GM21367 (cell line): ENCODE data around the gene SEZ6L.
"Not testable (repeated sequence)": the region's sequence is repeated elsewhere in the genome, so short reads cannot be mapped to it uniquely, and the experiment has no call there.

ENCODE experiments used
- ATAC-seq: cut with Tn5 transposase; IDR thresholded peaks from one replicate; pipeline ENCODE4 v1.9.1; 2021; ENCODE audit not compliant: unreplicated experiment

Gene SEZ6L

DNA sequence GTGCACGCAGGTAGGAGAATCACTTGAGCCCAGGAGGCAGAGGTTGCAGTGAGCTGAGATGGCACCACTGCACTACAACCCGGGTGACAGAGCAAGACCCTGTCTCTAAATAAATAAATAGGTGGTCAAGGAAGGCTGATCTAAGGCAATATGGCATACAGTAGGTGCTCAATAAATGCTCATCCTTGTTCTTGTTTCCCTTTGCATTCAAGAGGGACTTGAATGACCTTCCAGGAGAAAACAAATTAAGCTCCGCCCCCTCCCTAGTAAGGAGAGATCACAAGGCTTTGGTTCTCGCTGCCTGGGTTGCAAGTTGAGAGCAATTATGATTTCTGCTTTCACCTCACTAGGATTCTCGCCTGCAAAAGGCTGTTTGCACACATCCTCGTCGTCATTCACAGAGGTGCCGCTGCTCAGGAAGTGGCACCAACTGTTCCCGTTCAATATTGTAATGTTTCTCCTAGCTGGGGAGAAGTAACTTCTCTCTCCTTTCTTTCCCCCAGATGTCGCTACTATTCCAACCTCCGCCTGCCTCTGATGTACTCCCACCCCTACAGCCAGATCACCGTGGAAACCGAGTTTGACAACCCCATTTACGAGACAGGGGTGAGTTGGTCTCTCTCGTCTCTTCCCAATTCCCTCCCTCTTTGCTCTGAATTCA is 208.0 kb downstream of the SEZ6L start:
- ATAC-seq: no peak

DNA sequence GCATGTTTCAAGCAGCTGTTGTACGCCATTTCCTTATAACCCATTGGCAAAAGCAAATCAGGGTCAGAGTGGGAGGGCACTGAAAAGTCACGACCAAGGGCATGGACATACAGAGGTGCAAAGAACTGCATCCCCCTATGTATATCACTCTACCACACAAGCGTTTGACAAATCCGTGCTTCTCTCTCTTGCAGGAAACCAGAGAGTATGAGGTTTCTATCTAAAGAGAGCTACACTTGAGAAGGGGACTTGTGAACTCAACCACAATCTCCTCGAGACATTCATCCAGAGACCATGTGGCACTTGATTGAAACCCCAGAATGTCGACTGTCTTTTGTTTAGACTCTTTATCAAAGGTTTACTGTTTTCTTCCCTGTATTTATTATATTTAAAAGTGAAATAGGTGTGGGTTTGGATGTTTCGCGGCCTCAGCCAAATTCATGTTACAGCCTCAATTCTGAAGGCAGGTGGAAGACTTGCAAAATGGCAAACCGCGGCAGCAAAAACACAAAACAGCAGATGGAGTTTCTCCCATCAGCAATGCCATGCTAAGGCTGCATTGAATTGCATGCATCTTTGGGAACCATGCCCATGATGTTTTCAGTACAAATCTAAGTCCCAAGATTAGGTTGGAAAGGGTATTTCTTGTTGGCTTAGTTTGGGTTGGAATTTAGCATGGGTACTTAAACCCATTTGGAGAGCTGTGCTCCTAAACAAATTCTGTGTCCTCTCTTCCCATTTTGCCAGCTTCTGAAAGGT is 211.0 kb downstream of the SEZ6L start:
- no peak for ATAC-seq

DNA sequence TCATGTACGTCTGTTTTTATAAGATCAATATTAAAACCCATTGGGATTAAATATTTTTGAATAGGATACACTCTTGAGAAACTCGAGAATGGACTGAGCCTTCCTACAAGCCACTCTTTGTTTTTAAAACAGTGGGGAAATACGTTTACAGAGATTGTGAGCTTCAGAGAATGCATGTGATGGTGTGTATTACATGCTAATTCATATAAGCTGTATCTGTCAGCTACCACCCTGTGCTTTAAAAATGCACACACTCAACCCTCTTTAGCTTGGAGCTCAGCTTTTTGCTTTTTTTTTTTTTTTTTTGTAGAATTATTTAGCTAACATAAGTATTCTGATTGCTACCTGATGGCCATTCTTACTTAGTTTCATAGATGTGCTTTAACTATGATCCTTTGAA is 213.5 kb downstream of the SEZ6L start:
- no peak for ATAC-seq

DNA sequence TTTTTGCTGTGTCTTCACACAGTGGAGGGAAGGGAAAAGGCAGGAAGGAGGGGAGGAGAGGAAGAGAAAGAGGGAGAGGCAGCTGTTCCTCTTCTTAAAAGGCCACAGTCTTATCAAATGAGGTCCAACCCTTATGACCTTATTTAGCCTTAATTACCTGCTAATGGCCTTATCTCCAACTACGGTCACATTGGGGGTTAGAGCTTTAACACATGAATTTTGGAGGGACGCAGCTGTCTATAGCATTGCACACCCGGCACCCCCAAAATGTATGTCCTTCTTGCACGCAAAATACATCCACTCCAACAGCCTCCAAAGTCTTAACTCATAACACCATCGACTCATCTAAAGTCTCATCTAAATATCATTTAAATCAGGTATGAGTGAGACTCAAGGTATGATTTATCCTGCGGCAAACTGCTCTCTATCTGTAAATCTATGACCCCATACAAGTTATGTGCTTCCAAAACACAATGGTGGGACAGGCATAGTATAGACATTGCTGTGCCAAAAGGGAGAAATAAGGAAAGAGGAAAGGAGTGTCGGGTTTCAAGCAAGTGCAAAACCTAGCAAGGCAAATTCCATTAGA is 214.8 kb downstream of the SEZ6L start:
- ATAC-seq: no peak

DNA sequence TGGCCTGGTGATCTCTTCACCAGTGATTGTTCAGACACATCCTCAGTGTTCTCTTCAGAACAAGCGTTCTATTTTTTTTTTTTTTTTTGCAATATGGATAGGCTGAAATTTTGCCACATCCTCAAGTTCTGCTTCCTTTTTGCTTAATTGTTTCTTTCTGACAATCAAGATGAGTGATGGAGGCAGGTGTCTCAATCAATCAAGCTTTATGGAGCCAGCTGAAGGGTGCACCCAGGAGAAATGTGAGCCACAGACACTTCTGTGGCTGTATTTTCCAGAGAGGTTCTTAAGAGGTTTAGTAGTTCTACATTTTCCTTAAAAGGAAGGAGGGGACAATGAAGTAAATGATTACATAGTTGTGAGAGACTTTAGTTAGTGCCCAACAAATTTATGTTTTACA is 215.9 kb downstream of the SEZ6L start:
- ATAC-seq: no peak

DNA sequence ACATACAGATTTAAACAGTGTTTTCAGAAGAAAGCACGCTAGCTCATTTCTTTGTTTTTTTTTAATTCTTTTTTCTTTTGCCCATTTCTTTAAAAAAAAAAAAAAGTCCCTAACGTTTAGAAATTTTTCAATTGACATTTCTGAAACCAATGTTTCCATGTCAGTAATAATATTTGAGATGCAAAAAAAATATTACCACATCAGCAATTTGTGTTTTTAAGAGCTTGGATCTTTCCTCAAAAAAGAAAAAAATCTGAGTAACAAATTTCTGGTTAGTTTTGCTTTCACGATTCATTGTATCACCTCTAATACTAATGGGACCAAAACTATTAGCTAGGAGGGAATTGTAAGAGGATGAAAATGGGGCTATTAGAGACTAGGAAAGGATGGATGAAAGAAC is 219.9 kb downstream of the SEZ6L start:
- no peak for ATAC-seq

DNA sequence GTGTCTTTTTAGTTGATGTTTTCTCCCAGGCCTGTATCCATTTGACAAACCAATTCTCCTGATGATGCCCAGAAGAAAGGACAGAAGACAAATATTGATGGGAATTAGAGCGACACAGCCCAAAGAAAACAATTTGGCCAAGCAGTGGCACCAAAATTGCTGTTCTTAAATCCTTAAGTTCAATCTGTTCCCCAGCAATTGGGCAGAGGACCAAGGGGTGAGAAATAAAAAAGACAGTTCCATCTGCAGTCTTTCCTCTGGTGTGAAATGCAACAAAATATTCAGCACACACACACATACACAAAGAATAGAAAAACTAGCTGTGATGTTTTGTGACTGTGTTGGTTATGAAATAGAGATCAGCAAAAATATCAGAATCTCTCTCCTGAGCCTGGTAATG is 221.8 kb downstream of the SEZ6L start:
- no peak for ATAC-seq

DNA sequence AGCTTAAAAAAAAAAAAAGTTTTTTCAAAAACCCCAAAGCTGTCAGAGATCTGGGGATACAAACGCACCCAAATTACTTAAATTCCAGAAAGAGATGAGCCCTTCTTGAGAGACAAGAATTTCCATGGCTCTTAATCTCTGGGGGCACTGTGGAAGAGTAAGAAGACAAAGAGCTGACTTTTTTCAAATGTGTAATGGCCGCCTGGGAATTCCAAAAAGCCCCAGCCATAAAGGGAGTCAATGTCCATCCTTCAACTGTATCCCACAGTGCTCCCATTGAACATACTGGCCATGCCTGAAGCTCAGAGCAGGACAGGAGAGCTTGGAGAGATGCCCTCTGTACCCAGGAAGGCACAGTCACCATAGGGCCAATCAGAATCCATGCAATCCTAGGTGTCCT is 222.4 kb downstream of the SEZ6L start:
- ATAC-seq: no peak

DNA sequence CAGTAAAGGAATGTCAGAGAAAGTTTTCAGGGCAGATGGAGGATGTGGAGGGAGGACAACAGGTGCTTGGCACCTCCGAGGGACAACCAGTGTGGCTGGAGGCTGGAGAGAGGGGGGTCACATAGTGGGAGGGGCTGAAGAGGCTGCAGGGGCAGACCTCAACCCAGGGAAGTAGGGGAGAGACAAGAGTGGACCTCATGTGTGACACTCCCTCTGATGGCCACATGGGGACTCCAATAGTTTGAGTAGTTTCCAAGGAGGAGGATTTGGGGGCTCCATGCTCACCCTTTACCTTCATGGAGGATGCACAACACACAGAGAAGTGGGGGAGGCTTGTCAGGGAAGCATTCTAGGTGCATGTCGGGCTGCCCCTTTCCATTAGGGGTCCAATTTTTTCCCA is 224.7 kb downstream of the SEZ6L start:
- no peak for ATAC-seq

DNA sequence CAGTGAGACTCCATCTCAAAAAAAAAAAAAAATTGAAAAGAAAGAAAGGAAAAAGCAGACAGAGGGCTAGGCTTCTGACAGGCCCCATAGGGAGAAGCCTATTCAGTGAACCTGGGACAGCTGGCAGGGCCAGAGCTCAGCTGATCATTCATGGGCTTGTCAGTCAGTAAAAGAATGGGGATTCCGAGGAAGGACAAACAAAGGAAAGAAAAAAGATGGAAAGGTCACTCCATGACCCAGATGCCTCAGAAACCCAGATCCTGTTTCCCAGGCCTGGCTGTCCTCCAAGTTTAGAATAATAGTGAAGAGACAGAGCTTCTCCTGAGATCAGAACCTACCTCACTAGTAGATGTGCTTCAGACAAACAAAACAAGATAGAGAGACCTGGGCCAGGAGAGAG is 225.5 kb downstream of the SEZ6L start:
- no peak for ATAC-seq

DNA sequence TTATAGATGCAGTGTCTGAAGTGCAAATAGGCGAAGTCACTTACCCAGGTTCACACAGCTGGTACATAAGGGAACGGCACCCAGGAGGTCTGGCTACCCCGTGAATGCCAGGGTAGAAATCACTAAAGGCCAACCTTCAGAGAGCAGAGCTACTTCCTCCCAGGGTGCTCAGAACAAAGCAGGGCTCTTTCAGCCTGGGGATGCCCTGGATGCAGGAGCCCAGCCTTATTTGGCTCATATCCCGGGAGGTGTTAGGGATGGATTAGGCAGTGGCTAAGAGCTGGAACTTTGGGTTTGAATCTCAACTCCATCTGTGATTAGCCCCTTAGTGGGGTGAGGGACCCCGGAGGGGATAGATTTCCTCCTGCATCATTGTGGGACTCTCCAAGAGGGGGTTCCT is 226.7 kb downstream of the SEZ6L start:
- ATAC-seq: no peak

DNA sequence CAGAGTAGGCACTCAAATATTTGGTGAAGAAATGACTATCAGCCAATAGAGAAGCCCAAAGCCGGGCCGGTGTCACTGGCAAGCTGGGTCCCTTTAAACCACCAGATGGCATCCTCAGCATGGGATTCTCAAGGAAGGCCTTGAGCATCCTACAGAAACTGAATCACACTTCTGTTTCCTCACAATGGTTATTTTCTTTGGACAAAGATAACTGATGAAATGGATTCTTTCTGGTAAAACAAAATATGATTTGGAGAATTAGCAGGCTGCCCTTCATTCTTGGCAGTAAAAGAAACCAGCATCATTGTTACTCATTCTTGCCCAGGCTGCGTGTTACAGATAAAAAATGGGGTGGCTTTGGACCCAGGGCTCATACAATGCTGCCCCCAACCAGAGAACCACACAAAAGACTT is 229.5 kb downstream of the SEZ6L start:
- ATAC-seq: no peak

DNA sequence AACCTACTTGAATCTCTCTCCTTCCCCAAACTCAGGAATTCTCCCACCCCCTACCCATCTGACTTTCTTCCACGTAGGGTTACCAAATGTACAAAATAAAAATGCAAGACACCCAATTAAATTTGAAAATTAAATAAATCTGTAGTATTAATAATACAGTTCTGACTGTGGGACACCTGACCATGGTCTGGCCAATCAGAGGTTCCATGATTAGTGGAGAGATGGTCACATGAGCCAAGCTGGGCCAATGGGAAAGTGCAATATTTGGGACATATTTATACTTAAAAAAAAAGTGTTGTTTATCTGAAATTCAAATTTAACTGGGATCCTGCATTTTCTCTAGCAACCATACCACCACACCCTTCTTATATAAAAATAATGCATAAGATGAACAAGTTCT is 230.0 kb downstream of the SEZ6L start:
- ATAC-seq: no peak

DNA sequence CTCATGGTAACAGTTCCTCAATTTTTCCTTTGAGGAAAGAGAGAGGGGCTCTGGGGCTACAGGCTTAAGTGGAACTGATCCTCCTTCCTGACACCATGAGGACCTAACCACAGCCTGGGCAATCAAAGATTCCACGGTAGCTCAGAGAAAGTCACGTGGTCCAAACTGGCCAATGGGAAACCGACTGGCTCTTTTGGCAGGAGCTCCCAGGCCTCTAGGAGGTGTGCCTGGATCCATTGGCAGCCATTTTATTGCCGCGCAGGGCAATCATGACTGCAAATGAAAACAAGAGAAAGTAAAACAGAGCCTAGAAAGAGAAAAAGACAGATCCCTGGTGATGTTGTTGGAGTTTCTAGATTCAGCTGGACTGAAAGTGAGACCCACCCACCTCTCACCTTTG is 232.5 kb downstream of the SEZ6L start:
- no peak for ATAC-seq

DNA sequence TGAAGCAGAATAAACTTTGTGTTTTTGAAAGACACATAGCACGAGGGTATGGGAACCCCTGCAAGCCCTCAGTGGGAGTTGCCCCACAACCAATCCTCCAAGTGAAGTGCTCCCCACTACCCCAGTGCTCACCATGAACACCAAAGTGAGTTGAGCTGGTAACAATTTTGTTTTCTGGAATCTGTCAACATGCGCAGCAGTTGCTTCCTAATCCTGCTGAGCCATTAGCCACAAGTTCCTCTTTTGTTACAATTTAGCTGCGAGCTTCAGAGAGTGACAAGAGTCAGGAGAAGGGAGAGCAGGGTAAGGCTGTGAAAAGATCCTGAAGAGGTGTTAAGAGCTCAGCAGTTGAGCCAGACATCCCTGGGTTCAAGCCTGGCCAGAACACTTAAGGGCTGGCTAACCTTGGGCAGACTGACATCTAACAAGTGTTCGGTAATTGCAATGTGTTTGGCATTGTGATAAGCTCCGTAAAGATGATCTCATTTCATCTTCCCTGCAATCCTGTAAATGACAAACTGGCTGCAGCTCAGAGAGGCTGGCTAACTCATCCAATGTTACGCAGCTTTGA is 235.7 kb downstream of the SEZ6L start:
- ATAC-seq: no peak

DNA sequence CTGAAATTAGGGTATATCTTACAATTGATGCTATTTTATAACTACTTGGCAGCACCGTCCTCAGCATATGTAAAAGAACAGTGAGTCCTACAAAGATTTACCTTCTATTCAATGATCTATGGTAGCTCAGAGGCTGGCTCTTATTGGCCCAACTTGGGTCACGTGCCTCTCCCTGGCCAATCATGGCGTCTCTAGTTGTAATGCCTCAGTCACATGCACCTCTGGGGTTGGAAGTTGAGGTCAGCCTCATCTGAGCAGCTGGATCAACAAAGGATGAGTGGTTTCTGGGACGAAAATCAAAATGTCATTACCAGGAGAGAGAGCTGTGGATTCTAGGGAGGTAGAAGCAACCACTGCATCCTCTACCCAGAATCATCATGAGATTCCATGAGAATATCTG is 236.9 kb downstream of the SEZ6L start:
- no peak for ATAC-seq

DNA sequence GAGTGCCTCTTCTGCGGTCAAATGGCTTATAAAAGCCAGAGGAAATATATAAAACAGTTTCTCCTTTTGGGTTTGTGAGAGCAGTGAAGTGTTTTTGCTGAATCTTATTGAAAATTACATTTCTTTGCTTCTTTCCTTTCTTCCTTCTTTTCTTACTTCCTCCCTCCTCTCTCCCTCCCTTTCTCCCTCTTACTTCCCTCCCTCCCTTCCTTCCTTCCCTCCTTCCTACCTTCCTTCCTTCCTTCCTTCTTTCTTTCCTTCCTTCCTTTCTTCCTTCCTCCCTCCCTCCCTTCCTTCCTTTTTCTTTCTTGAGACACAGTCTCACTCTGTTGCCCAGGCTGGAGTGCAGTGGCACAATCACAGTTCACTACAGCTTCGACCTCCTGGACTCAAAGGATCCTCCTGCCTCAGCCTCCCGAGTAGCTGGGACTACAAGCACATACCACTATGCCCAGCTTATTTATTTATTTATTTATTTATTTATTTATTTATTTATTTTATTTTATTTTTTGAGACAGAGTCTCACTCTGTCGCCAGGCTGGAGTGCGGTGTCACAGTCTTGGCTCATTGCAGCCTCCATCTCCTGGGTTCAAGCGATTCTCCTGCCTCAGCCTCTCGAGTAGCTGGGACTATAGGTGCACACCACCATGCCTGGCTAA is 239.4 kb downstream of the SEZ6L start:
- ATAC-seq: not testable (repeated sequence)

DNA sequence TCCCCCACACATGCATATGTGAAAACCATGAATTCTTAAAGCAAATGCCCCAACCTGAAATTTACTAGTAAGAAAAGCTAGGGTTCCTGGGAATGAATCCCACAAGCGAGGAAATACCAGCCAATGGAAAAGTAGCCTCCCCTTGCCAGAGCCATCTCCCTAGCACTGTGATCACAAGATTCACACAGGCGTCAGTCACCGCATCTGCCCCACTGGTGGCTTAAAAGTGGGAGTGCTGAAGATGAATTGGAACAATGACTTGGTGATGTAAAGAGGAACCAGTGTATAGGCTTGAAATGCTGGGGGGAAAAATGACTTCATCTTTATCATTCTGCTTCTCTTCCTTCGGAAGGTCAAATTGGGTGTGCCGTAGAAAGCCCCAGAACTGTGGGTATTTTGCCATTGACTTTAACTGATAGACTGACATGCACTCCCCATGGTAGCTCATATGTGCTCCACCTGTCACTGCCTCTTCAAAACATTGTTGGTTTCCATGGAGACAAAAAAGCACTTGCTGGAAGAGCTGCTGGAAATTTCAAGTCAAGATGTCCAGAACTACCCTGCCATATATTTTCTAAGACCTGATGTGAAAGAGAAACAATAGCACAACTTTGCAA is 240.6 kb downstream of the SEZ6L start:
- no peak for ATAC-seq

DNA sequence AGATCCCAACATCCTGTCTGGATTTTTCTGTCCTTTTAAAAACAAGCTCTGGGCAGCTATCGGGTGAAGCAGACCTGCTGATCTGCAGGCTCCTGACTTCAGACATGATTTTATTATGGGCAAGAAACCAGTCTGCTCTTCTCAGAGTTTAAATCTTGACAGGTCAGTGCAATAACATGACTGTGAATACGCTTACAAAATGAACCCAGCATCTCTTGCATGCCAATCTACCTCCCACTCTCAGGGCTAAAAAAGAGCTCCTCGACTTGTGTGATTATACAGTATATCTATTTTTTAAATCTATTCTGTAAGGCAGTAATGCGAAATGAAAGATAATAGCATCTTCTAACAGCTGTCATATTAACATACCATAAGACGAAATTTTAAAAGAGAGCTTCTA is 241.1 kb downstream of the SEZ6L start:
- no peak for ATAC-seq

DNA sequence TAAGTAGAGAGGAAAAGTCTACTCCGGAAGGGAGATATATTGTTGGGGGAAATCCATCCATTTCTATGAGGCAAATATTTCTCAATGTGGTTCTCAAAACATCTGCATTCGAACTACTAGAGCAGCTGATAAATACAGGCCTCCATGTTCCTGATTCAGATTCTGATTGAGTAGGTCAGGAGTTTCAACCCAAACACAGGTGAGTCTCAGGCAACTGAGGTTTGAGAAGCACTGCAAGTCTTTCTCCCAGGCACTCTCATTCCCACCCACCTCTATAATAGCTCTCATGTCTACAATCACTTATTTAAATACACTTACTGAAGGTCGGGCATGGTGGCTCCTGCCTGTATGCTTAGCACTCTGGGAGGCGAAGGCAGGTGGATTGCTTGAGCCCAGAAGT is 245.1 kb downstream of the SEZ6L start:
- no peak for ATAC-seq

DNA sequence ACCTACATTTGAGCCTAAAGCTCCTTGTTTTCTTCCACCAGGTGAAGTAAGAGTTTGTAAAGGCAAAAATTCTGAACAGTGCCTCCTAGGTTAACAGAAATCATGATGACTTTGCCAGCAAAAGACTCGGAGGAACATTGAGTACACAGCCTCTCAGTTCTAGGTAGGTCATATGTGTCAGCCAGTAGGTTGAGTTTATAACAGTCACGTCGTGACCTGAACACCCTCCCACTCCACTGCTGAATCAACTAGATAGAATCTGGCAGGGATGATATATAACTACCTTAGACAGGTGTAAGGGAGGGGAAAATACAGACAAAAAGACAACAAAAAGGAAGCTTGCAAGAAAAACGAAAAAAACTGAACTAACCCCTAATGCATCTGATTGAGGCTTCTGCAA is 247.0 kb downstream of the SEZ6L start:
- no peak for ATAC-seq
